NB4 (cell line): ENCODE results near the gene GFRA3.

ENCODE experiments used
- CTCF ChIP-seq: IDR thresholded peaks from one replicate; pipeline ENCODE4 v1.5.1; 2012; ENCODE audit warnings: low read depth, low read length
- POLR2A ChIP-seq: IDR thresholded peaks from 2 replicates; pipeline ENCODE4 v1.6.1; 2011; ENCODE audit warnings: mild to moderate bottlenecking; ENCODE audit not compliant: insufficient read length; ENCODE audit errors: extremely low read depth
- TF ChIP-seq, protein P1 (sequence below): IDR thresholded peaks from 2 replicates; pipeline ENCODE4 v1.6.1; 2011; ENCODE audit warnings: low read depth, low read length

DNA sequence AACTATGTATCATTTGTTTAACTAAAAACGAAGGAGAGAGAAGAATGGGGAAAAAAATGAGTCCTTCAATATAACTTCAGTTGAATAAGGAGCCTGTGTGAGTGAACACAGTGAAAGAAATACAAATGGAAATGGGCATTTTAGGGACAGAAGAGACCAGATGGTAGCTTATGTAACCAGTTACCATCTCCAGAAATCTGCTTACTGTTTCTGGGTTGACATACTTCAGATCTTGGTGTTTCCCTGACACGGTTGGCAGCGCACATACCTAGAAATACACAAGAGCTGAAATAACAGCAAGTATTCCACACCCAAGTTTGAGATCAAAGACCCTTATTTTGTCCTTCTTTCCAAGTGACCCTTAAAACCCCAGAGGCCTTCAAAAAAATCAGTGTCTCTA, 14.9 kb upstream of the GFRA3 start:
- TF ChIP-seq CTCF = no peak
- no peak for TF ChIP-seq POLR2A
- TF ChIP-seq, protein P1, sequence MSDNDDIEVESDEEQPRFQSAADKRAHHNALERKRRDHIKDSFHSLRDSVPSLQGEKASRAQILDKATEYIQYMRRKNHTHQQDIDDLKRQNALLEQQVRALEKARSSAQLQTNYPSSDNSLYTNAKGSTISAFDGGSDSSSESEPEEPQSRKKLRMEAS = no peak
